ENCODE data around the gene TNFRSF14.

TNFRSF14 gene

DNA sequence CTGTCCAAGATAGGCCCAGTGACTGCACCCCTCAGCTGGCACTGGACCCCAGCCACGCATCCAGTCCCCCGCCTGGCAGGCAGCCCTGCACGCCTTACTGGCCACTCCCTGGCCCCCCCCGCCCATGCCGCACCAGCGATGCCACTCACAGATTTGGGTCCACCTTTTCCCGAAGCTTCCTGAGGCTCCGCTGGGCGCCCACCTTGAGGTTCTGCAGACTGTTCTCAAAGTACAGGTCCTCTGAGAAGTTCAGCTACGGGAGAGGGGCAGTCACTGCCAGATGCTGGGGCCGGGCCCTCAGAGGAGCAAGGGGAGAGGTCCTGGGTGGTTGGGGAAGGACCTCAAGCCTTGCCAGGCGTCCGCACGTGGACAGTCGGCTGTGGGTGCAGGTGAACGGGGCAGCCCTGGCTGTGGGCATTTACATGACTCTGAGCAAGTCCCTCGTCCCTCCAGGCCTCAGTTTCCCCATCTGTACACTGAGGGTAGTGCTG lies 38.5 kb downstream of the TNFRSF14 start:
- ChIA-PET CTCF (no interaction called here), POLR2A (no interaction called here)
- no peak for DNase-seq (ENCODE audit: extremely low spot score)
- TF ChIP-seq FOXK2 (IDR thresholded peaks at IDR 0.05) (no peak), ZNF384 (IDR thresholded peaks at IDR 0.05) (no peak), CTBP1 (IDR thresholded peaks at IDR 0.05; ENCODE audit: borderline replicate concordance) (no peak), FOXM1 (IDR thresholded peaks at IDR 0.05; ENCODE audit: borderline replicate concordance) (no peak), HDGF (IDR thresholded peaks at IDR 0.05; ENCODE audit: borderline replicate concordance) (no peak), FOXA1 (IDR thresholded peaks at IDR 0.05) (no peak), SUZ12 (IDR thresholded peaks at IDR 0.05) (no peak), ARNT (IDR thresholded peaks at IDR 0.05) (no peak), ELF4 (IDR thresholded peaks at IDR 0.05) (no peak), NFRKB (IDR thresholded peaks at IDR 0.05) (no peak), SP1 (IDR thresholded peaks at IDR 0.05) (no peak), LEF1 (IDR thresholded peaks at IDR 0.05; ENCODE audit: borderline replicate concordance) (no peak), PKNOX1 (IDR thresholded peaks at IDR 0.05) (no peak), L3MBTL2 (conservative IDR thresholded peaks at IDR 0.05) (no peak), BHLHE40 (IDR thresholded peaks at IDR 0.05; ENCODE audit: borderline replicate concordance) (no peak), TARDBP (IDR thresholded peaks at IDR 0.05) (no peak)

DNA sequence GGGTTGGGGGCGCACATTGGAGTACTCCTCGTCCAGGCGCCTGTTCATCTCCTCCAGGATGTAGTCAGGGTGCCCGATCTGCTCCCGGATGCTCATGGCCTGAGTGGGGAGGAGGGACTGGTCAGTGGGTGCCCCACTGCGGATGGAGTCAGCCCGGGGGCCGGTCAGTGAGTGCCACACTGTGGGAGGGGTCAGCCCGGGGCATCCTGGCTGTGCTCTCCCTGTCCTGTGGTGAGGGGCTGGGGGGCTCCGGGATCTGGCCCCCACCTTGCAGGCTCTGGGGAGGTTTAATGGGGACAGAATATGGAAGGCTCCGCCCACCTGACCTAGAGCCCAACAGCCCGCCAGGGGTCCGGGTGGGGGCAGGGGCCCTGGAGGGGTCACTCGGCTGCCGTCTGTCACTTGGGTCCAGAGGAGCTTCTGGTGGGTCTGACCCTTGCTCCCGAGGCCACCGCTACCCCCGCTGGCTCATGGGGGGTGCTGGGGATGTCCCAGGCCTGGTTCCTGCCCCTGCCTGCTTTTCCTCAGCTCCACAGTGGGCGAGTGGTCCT lies 39.2 kb downstream of the TNFRSF14 start:
- DNase-seq (ENCODE audit: extremely low spot score) = no peak
- CTCF ChIA-PET = no interaction called here
- POLR2A ChIA-PET = interaction anchor here (0.6 kb wide), 1 partner anchor 115 kb away, joined by 3 read pairs; no protein-coding TSS in a partner anchor
- TF ChIP-seq TARDBP (IDR thresholded peaks at IDR 0.05) = no peak
- TF ChIP-seq HDGF (IDR thresholded peaks at IDR 0.05; ENCODE audit: borderline replicate concordance) = no peak
- no peak for TF ChIP-seq FOXA1 (IDR thresholded peaks at IDR 0.05)
- TF ChIP-seq L3MBTL2 (conservative IDR thresholded peaks at IDR 0.05) = no peak
- TF ChIP-seq NFRKB (IDR thresholded peaks at IDR 0.05) = no peak
- no peak for TF ChIP-seq FOXM1 (IDR thresholded peaks at IDR 0.05; ENCODE audit: borderline replicate concordance)
- TF ChIP-seq ELF4 (IDR thresholded peaks at IDR 0.05) = no peak
- no peak for TF ChIP-seq SP1 (IDR thresholded peaks at IDR 0.05)
- no peak for TF ChIP-seq ARNT (IDR thresholded peaks at IDR 0.05)
- TF ChIP-seq SUZ12 (IDR thresholded peaks at IDR 0.05) = no peak
- no peak for TF ChIP-seq LEF1 (IDR thresholded peaks at IDR 0.05; ENCODE audit: borderline replicate concordance)
- no peak for TF ChIP-seq PKNOX1 (IDR thresholded peaks at IDR 0.05)
- TF ChIP-seq BHLHE40 (IDR thresholded peaks at IDR 0.05; ENCODE audit: borderline replicate concordance) = no peak
- TF ChIP-seq FOXK2 (IDR thresholded peaks at IDR 0.05) = no peak
- no peak for TF ChIP-seq ZNF384 (IDR thresholded peaks at IDR 0.05)
- TF ChIP-seq CTBP1 (IDR thresholded peaks at IDR 0.05; ENCODE audit: borderline replicate concordance) = no peak

- no peak for DNase-seq (ENCODE audit: extremely low spot score)
- POLR2A ChIA-PET = interaction anchor here (0.6 kb wide), 1 partner anchor 116 kb away, joined by 3 read pairs; no protein-coding TSS in a partner anchor
- TF ChIP-seq FOXK2 (IDR thresholded peaks at IDR 0.05) = no peak
- TF ChIP-seq NFRKB (IDR thresholded peaks at IDR 0.05) = no peak
- CTCF ChIA-PET = no interaction called here
Measured at GRCh38 chr1:2595812-2596529, 39.8 kb downstream of the TNFRSF14 start.

- no peak for TF ChIP-seq LEF1 (IDR thresholded peaks at IDR 0.05; ENCODE audit: borderline replicate concordance)
- no peak for TF ChIP-seq FOXK2 (IDR thresholded peaks at IDR 0.05)
- TF ChIP-seq ZNF384 (IDR thresholded peaks at IDR 0.05) = no peak
- TF ChIP-seq PKNOX1 (IDR thresholded peaks at IDR 0.05) = no peak
- TF ChIP-seq ELF4 (IDR thresholded peaks at IDR 0.05) = no peak
- TF ChIP-seq CTBP1 (IDR thresholded peaks at IDR 0.05; ENCODE audit: borderline replicate concordance) = no peak
- no peak for TF ChIP-seq BHLHE40 (IDR thresholded peaks at IDR 0.05; ENCODE audit: borderline replicate concordance)
- TF ChIP-seq TARDBP (IDR thresholded peaks at IDR 0.05) = no peak
- no peak for TF ChIP-seq SUZ12 (IDR thresholded peaks at IDR 0.05)
- no peak for TF ChIP-seq ARNT (IDR thresholded peaks at IDR 0.05)
- no peak for TF ChIP-seq L3MBTL2 (conservative IDR thresholded peaks at IDR 0.05)
- TF ChIP-seq FOXA1 (IDR thresholded peaks at IDR 0.05) = no peak
- TF ChIP-seq FOXM1 (IDR thresholded peaks at IDR 0.05; ENCODE audit: borderline replicate concordance) = no peak
- TF ChIP-seq HDGF (IDR thresholded peaks at IDR 0.05; ENCODE audit: borderline replicate concordance) = no peak
- no peak for TF ChIP-seq NFRKB (IDR thresholded peaks at IDR 0.05)
- TF ChIP-seq SP1 (IDR thresholded peaks at IDR 0.05) = no peak
- DNase-seq (ENCODE audit: extremely low spot score) = no peak
- ChIA-PET POLR2A (no interaction called here), CTCF (no interaction called here)
Measured at GRCh38 chr1:2596530-2597333, 40.6 kb downstream of the TNFRSF14 start.

DNA sequence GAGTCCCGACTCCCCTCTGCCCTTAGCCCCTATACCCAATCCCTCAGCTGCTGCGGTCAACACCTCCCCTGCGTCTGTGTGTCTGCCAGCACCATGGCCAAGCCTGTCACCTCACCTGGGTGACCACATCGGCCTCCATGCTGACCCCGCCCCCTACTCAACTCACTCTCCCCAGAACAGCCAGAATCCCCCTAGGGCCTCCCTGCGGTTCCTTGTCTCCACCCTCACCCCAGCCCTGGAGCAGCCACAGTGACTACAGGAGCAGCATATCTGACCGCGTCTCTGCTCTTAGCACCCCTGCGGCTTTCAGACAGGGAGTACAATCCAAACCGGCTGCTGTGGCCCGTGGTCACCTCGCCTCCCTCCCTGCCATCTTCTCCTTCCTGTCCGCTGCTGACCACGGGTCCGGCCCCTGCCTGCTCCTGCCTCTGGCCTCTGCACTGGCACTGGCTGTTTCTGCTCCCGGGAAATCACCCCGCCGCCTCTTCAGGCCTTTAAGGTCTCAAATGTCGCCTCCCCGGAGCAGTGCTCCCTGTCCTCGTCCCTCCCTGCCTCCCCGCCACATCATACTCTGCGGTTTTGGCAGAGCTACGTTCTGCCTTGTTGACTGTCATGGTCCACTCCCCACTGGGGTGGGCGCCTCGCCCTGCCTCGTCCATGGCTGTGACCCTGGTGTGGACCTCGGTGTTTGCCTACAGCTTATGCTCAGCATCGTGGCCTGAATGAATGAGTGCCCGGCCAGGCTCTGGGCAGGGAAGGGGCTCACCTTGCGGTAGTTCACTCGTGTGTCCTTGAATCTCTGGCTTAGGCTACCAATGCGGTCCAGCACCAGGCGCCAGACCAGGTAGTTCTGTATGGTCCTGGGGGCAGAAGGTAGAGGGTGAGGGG lies 41.5 kb downstream of the TNFRSF14 start:
- DNase-seq (ENCODE audit: extremely low spot score) = no peak
- ChIA-PET POLR2A (no interaction called here), CTCF (no interaction called here)
- TF ChIP-seq SUZ12 (IDR thresholded peaks at IDR 0.05) = no peak
- TF ChIP-seq NFRKB (IDR thresholded peaks at IDR 0.05) = no peak
